Measurements from ENCODE around the gene DCDC2C.

Gene DCDC2C

DNA sequence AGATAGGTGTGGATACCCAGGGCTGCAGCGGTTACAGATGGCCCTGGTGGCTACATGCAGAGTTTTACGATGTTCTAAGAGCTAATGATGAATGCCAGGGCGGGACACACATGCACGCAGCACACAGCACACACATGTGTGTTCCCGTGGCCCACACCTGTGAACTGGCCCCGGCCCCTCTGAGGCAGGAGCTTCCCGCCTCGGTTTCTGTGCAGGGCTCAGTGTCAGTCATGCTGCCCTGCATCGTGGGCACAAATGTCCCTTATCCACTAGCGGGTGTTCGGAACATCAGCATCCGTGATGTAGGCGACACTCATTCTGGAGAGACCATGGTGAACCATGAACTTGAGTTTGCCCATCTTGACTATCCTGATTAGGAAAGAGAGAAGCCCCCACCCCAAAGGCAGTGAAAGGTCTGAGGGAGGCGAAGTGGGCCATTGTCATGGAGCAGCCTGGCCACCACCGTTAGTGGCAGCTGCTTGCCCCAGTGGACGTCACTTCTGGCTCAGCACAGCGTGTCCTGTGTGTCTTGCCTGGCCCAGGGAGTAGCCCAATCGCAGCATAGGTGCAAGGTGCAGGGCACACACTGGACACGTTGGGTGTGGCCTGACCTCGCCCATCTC is 43.8 kb downstream of the DCDC2C start:
- Histone ChIP-seq H3K4me1 (no peaks in the 10 kb centered on the region), H3K27me3 (no peaks in the 10 kb centered on the region), H3K36me3 (no peaks in the 10 kb centered on the region), H3K9me3 (no peaks in the 10 kb centered on the region), H3K4me3 (no peak overlapping the region), H3K27ac (no peak overlapping the region)
- no peak for TF ChIP-seq CTCF (IDR thresholded peaks at IDR 0.05)
- intact Hi-C loops (cut with DNase I; ENCODE audit: low total_unique reads): no loop called here
- no peak for DNase-seq

DNA sequence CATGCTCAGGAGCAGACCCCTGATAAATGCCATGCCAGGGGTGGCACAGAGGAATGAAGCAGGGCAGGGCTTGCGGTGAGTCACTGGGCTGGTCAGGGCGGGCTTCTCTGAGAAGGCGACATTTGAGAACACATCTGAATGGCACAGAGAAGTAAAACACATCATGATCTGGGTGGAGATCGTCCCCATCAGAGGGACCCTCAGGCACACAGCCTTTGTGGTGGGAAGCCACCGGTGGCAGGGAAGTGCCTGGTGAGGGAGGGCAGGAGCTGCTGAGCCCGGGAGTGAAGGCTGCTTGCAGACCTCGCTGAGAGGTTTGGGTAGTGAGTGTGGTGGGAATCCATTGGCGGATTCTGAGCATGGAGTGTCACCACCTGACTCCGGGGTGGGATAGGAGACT is 44.5 kb downstream of the DCDC2C start:
- Histone ChIP-seq H3K4me3 (no peak overlapping the region), H3K27me3 (no peaks in the 10 kb centered on the region), H3K27ac (no peak overlapping the region), H3K9me3 (no peaks in the 10 kb centered on the region), H3K36me3 (no peaks in the 10 kb centered on the region), H3K4me1 (no peaks in the 10 kb centered on the region)
- DNase-seq: no peak
- TF ChIP-seq CTCF (IDR thresholded peaks at IDR 0.05): no peak
- intact Hi-C loops (cut with DNase I; ENCODE audit: low total_unique reads): no loop called here

GRCh38 chr2:3749201-3749600 is 45.8 kb downstream of the DCDC2C start:
- TF ChIP-seq CTCF (IDR thresholded peaks at IDR 0.05): no peak
- no peak overlapping the region for H3K27ac ChIP-seq

GRCh38 chr2:3751251-3751650 is 47.9 kb downstream of the DCDC2C start:
- Histone ChIP-seq H3K27ac (no peak overlapping the region), H3K36me3 (no peaks in the 10 kb centered on the region), H3K27me3 (no peaks in the 10 kb centered on the region), H3K9me3 (no peaks in the 10 kb centered on the region), H3K4me3 (no peak overlapping the region), H3K4me1 (no peaks in the 10 kb centered on the region)
- no peak for DNase-seq
- intact Hi-C loops (cut with DNase I; ENCODE audit: low total_unique reads): no loop called here
- no peak for TF ChIP-seq CTCF (IDR thresholded peaks at IDR 0.05)

More at GRCh38 chr2:3749201-3749600, 45.8 kb downstream of the DCDC2C start:
- intact Hi-C loops (cut with DNase I; ENCODE audit: low total_unique reads): no loop called here
- H3K4me3 ChIP-seq: no peak overlapping the region
- H3K4me1 ChIP-seq: no peaks in the 10 kb centered on the region
- no peaks in the 10 kb centered on the region for H3K27me3 ChIP-seq
- DNase-seq: no peak
- no peaks in the 10 kb centered on the region for H3K9me3 ChIP-seq
- no peaks in the 10 kb centered on the region for H3K36me3 ChIP-seq

DNA sequence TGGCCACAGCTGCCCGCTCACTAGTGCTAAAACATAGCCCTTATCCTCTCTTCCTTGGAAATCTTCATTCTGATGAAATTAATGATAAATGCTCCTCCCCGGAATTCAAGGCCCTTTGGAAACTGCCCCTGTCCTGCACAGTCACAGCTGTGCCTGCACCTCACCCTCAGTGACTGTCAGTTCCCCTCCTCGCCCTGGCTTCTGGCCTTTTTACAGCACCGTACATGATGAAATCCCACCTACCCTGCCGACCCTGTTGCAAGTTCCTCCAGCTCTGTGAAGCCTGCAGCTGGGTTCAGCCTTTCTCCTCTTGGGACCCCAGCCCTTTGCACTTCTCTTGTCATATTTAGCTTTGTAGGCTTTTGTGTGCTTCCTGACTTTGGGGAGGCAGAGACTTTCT is 48.4 kb downstream of the DCDC2C start:
- no peaks in the 10 kb centered on the region for H3K36me3 ChIP-seq
- intact Hi-C loops (cut with DNase I; ENCODE audit: low total_unique reads): no loop called here
- no peak for TF ChIP-seq CTCF (IDR thresholded peaks at IDR 0.05)
- no peaks in the 10 kb centered on the region for H3K27me3 ChIP-seq
- H3K4me3 ChIP-seq: no peak overlapping the region
- H3K9me3 ChIP-seq: no peaks in the 10 kb centered on the region
- no peak overlapping the region for H3K27ac ChIP-seq
- no peak for DNase-seq
- no peaks in the 10 kb centered on the region for H3K4me1 ChIP-seq

DNA sequence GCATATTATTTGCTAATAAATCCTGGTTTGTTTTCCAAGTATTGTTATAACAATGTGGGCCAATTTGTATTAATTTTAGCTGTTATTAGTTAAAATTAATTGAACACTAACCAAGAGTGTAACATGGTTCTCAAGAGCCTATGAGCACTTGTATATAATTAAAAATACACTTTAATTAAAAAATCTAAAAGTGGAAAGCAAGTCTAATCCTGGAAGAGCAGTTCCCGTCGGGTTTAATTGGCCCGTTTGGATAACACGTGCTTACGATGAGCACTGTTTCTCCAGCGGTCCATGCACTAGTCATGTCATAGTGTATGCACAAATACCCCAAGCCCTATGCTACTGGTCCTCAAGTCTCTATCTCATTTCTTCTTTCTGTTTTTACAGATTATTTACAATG is 49.0 kb downstream of the DCDC2C start:
- no peak overlapping the region for H3K27ac ChIP-seq
- intact Hi-C loops (cut with DNase I; ENCODE audit: low total_unique reads): no loop called here
- DNase-seq: no peak
- TF ChIP-seq CTCF (IDR thresholded peaks at IDR 0.05): no peak
- no peaks in the 10 kb centered on the region for H3K4me1 ChIP-seq
- H3K9me3 ChIP-seq: no peaks in the 10 kb centered on the region
- no peaks in the 10 kb centered on the region for H3K36me3 ChIP-seq
- H3K4me3 ChIP-seq: no peak overlapping the region
- no peaks in the 10 kb centered on the region for H3K27me3 ChIP-seq

Measured in tibial artery (tissue), 4 donors.